Neural cell (in vitro differentiated cells): ENCODE data around the gene ROR1. TPM values are rescaled to one million over a fixed set of nuclear protein-coding genes. Genes with fewer than 3 reads are reported as not detected.

Experiments
- H2AFZ ChIP-seq: fragments of 200-600, 300-800 bp; sonication (generic), shearing (Covaris generic); 2 replicates; pipeline ENCODE4 v1.6.0; 2014; ENCODE audit warnings: low read depth, mild to moderate bottlenecking, antibody characterized with exemption, low read length, moderate library complexity
- H3F3A ChIP-seq: fragments of 200-600 bp; shearing (Covaris generic); 2 replicates; pipeline ENCODE4 v1.6.1; 2016; ENCODE audit warnings: mild to moderate bottlenecking, moderate library complexity, mixed read lengths, antibody characterized with exemption, low read length; ENCODE audit not compliant: insufficient read depth, poor library complexity, severe bottlenecking
- H3K27ac ChIP-seq: fragments of 200-600, 300-800 bp; sonication (generic), shearing (Covaris generic); 2 replicates; pipeline ENCODE4 v1.5.1; 2014; ENCODE audit warnings: mild to moderate bottlenecking, low read length, moderate library complexity
- H3K27me3 ChIP-seq: fragments of 300-800, 200-600 bp; sonication (generic), shearing (Covaris generic); 2 replicates; pipeline ENCODE4 v1.6.0; 2014; ENCODE audit warnings: mild to moderate bottlenecking, low read depth, low read length, moderate library complexity; ENCODE audit not compliant: insufficient read depth
- H3K36me3 ChIP-seq: fragments of 300-800, 200-600 bp; sonication (generic), shearing (Covaris generic); 2 replicates; pipeline ENCODE4 v1.5.1; 2014; ENCODE audit warnings: mild to moderate bottlenecking, antibody characterized with exemption, low read length, moderate library complexity; ENCODE audit not compliant: insufficient read depth
- H3K4me2 ChIP-seq: fragments of 300-800, 200-600 bp; sonication (generic), shearing (Covaris generic); 2 replicates; pipeline ENCODE4 v1.6.0; 2014; ENCODE audit warnings: mild to moderate bottlenecking, low read length
- H3K4me3 ChIP-seq: fragments of 300-800, 200-600 bp; sonication (generic), shearing (Covaris generic); 2 replicates; pipeline ENCODE4 v1.5.1; 2014; ENCODE audit warnings: mild to moderate bottlenecking, low read length, moderate library complexity
- H3K79me2 ChIP-seq: fragments of 200-600 bp; shearing (Covaris generic); replicated peaks from 2 replicates; pipeline ENCODE4 v1.6.0; 2014; ENCODE audit warnings: mild to moderate bottlenecking, low read length, moderate library complexity; ENCODE audit not compliant: insufficient read depth
- H3K9ac ChIP-seq: fragments of 300-800, 200-600 bp; sonication (generic), shearing (Covaris generic); 2 replicates; pipeline ENCODE4 v1.6.1; 2016; ENCODE audit warnings: mild to moderate bottlenecking, low read length, mixed read lengths
- H3K9me2 ChIP-seq: fragments of 200-600 bp; shearing (Covaris generic); 2 replicates; pipeline ENCODE4 v1.6.1; 2016; ENCODE audit warnings: mild to moderate bottlenecking, low read length, mixed read lengths; ENCODE audit not compliant: insufficient read depth
- H3K9me3 ChIP-seq: fragments of 200-600, 300-800 bp; sonication (generic), shearing (Covaris generic); 2 replicates; pipeline ENCODE4 v1.6.1; 2016; ENCODE audit warnings: mild to moderate bottlenecking, mixed run types, low read length, moderate library complexity, mixed read lengths
- H4K20me1 ChIP-seq: fragments of 200-600 bp; shearing (Covaris generic); 2 replicates; pipeline ENCODE4 v1.6.1; 2016; ENCODE audit warnings: mild to moderate bottlenecking, mixed run types; ENCODE audit not compliant: insufficient read depth
- CTCF ChIP-seq: fragments of 450-650 bp; IDR thresholded peaks from 2 replicates; pipeline ENCODE4 v1.5.1; 2014; ENCODE audit warnings: antibody characterized with exemption, mild to moderate bottlenecking, moderate library complexity; ENCODE audit not compliant: poor library complexity, severe bottlenecking
- EP300 ChIP-seq: fragments of 450-650 bp; conservative IDR thresholded peaks from 2 replicates; pipeline ENCODE4 v1.6.1; 2014; ENCODE audit warnings: antibody characterized with exemption, mild to moderate bottlenecking, moderate library complexity; ENCODE audit not compliant: poor library complexity, severe bottlenecking
- EZH2 ChIP-seq: fragments of 200-600, 300-800 bp; shearing (Covaris generic), sonication (generic); IDR thresholded peaks from 2 replicates; pipeline ENCODE4 v1.6.1; 2014; ENCODE audit warnings: antibody characterized with exemption, low read length, borderline replicate concordance, mild to moderate bottlenecking; ENCODE audit not compliant: insufficient read depth, poor library complexity, severe bottlenecking
- MXI1 ChIP-seq: fragments of 450-650 bp; conservative IDR thresholded peaks from 2 replicates; pipeline ENCODE4 v1.6.1; 2014; ENCODE audit warnings: antibody characterized with exemption, mild to moderate bottlenecking; ENCODE audit not compliant: poor library complexity, severe bottlenecking
- POLR2AphosphoS5 ChIP-seq: IDR thresholded peaks from 2 replicates; pipeline ENCODE4 v1.6.1; 2012
- RAD21 ChIP-seq: fragments of 450-650 bp; conservative IDR thresholded peaks from 2 replicates; pipeline ENCODE4 v1.6.1; 2014; ENCODE audit warnings: antibody characterized with exemption, mild to moderate bottlenecking, moderate library complexity
- SMC3 ChIP-seq: fragments of 450-650 bp; conservative IDR thresholded peaks from 2 replicates; pipeline ENCODE4 v1.6.1; 2014; ENCODE audit warnings: antibody characterized with exemption, mild to moderate bottlenecking, moderate library complexity; ENCODE audit not compliant: poor library complexity
- TAF1 ChIP-seq: IDR thresholded peaks from 2 replicates; pipeline ENCODE4 v1.6.1; 2012; ENCODE audit warnings: low read depth
- polyA plus RNA-seq: library from polyadenylated mRNA; depleted of rRNA; stranded (reverse); fragments of >200 nt; gene quantifications from 2 replicates; pipeline ENCODE4 v1.2.3, GENCODE V29; 2014
- small RNA-seq, 3 experiments: library from RNA; depleted of rRNA; stranded (forward); fragments of <200 nt; gene quantifications; one replicate each; pipeline ENCODE3, GENCODE V24; 2012
- TF ChIP-seq, protein P1 (sequence below): IDR thresholded peaks from 2 replicates; pipeline ENCODE4 v1.6.1; 2012; ENCODE audit warnings: borderline replicate concordance

The ROR1 gene
- polyA plus RNA-seq, 1 donor from 2014 or later: 0.27 TPM

DNA sequence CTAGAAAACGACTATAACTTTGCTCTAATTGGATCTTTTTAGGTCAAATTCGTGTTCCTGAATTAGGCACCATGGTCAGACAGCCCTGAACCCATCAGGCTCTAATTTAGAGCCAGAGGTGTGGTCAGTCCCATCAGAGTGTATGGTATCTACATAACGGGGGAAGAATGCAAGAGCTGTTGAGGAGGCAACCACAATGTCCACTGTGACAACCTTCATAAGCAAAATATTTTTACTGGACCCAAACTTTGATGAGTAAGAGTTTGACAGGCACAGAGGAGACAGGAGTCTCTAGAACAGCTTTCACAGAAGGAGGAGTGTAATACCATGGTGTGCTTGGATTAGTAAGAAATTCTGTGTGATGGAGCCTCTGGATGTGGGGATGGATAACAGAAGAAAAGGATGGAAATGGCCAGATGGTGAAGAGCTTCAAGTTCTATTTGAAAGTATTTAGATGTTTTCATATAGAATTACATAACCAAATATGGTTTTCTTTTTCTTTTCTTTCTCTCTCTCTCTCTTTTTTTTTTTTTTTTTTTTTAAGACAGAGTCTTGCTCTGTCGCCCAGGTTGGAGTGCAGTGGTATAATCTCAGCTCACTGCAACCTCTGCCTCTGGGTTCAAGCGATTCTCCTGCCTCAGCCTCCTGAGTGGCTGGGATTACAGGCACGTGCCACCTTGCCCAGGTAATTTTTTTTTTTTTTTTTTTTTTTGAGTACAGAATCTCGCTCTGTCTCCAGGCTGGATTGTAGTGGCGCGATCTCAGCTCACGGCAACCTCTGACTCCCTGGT lies 454.5 kb downstream of the ROR1 start:
- no peaks in the 10 kb centered on the region for H3K9me2 ChIP-seq
- no peak overlapping the region for H3K4me3 ChIP-seq
- H3K9ac ChIP-seq: no peak overlapping the region
- no peak overlapping the region for H3K27ac ChIP-seq
- H3K4me2 ChIP-seq: no peak overlapping the region
- no peaks in the 10 kb centered on the region for H3K27me3 ChIP-seq
- H3F3A ChIP-seq: no peaks in the 10 kb centered on the region
- TF ChIP-seq, protein P1, sequence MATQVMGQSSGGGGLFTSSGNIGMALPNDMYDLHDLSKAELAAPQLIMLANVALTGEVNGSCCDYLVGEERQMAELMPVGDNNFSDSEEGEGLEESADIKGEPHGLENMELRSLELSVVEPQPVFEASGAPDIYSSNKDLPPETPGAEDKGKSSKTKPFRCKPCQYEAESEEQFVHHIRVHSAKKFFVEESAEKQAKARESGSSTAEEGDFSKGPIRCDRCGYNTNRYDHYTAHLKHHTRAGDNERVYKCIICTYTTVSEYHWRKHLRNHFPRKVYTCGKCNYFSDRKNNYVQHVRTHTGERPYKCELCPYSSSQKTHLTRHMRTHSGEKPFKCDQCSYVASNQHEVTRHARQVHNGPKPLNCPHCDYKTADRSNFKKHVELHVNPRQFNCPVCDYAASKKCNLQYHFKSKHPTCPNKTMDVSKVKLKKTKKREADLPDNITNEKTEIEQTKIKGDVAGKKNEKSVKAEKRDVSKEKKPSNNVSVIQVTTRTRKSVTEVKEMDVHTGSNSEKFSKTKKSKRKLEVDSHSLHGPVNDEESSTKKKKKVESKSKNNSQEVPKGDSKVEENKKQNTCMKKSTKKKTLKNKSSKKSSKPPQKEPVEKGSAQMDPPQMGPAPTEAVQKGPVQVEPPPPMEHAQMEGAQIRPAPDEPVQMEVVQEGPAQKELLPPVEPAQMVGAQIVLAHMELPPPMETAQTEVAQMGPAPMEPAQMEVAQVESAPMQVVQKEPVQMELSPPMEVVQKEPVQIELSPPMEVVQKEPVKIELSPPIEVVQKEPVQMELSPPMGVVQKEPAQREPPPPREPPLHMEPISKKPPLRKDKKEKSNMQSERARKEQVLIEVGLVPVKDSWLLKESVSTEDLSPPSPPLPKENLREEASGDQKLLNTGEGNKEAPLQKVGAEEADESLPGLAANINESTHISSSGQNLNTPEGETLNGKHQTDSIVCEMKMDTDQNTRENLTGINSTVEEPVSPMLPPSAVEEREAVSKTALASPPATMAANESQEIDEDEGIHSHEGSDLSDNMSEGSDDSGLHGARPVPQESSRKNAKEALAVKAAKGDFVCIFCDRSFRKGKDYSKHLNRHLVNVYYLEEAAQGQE: no peak
- TF ChIP-seq MXI1: no peak
- TF ChIP-seq TAF1: no peak
- no peak for TF ChIP-seq RAD21
- no peak for TF ChIP-seq POLR2AphosphoS5
- TF ChIP-seq EZH2: no peak
- TF ChIP-seq EP300: no peak
- no peak for TF ChIP-seq SMC3
- TF ChIP-seq CTCF: no peak
- H4K20me1 ChIP-seq: no peaks in the 10 kb centered on the region
- H2AFZ ChIP-seq: no peak overlapping the region
- no peaks in the 10 kb centered on the region for H3K79me2 ChIP-seq
- H3K9me3 ChIP-seq: no peaks in the 10 kb centered on the region
- H3K36me3 ChIP-seq: no peaks in the 10 kb centered on the region

GRCh38 chr1:64229307-64229706 lies 455.5 kb downstream of the ROR1 start:
- no peak overlapping the region for H3K4me3 ChIP-seq
- no peaks in the 10 kb centered on the region for H3K27me3 ChIP-seq
- no peak overlapping the region for H3K4me2 ChIP-seq
- H4K20me1 ChIP-seq: no peaks in the 10 kb centered on the region
- TF ChIP-seq RAD21: no peak
- TF ChIP-seq, protein P1: no peak
- H3K9me3 ChIP-seq: no peaks in the 10 kb centered on the region
- H3K36me3 ChIP-seq: no peaks in the 10 kb centered on the region
- H3K79me2 ChIP-seq: no peaks in the 10 kb centered on the region
- H3K27ac ChIP-seq: no peak overlapping the region
- H3K9ac ChIP-seq: no peak overlapping the region
- H3K9me2 ChIP-seq: no peaks in the 10 kb centered on the region
- no peak overlapping the region for H2AFZ ChIP-seq
- no peaks in the 10 kb centered on the region for H3F3A ChIP-seq

Small RNAs within 50 kb of the gene (small RNA-seq; reads per million reads assigned to genes)
- gene RF00019 (0 to 1.2 (median 0) reads per million in 3 experiments), gene RNU6-809P (0 to 0.08 (median 0) reads per million in 3 experiments)

Other genes with a start within 250 kb of the ROR1 start
- gene PGM1, start 180.6 kb upstream of the ROR1 start, polyA plus RNA-seq: 2.9 and 3.4 TPM in 2 replicates